Inferior parietal cortex (tissue), 1 donor: ENCODE measurements around the gene GRM4.

Source experiments
- DNase-seq: peaks from one replicate; pipeline ENCODE4 v3.0.0-alpha.2; 2016; ENCODE audit errors: extremely low spot score

Gene GRM4

DNA sequence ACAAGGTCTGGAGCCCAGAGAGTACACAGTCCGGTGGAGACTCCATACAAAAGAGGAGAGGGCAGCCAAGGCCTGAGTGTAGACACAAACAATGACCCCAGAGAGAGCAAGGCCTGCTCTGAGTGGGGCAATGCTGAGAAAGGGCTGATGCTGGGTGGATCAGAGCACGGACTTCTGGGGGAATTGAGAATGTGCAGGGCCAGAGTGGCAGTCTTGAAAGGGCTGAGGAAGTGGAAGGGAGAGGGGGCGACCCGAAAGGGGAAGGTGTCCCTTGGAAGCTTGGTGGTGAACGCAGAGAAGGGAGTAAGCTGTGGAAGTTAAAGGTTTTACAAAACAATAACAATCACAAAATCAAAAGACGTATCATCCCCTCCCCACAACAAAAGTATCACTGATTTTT, 12.0 kb upstream of the GRM4 start:
- no peak for DNase-seq

DNA sequence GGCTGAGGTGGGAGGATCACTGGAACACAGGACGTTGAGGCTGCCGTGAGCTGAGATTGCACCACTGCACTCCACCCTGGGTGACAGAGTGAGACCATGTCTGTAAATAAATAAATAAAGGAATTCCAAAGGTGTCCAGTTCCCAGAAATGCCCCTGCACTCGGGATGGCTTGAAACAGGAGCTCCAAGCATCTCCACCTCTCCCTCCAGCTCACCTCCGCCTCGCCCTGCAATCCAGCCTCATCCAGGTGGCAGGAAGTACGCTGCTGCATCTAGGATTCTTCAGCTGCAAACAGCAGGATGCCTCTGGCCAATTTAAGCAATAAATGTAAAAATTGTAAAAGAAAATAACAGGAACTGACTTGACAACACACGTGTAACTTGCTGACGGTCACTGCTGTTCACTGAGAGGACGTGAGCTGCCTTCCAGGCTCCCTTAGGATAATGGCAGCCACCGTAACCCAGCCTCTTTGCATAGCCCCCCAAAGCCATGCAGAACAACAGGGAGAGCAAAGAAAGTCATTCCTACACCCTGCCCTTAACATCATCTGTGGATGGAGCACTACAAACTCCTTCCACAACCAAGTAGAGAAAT, 11.4 kb upstream of the GRM4 start:
- DNase-seq: no peak

DNA sequence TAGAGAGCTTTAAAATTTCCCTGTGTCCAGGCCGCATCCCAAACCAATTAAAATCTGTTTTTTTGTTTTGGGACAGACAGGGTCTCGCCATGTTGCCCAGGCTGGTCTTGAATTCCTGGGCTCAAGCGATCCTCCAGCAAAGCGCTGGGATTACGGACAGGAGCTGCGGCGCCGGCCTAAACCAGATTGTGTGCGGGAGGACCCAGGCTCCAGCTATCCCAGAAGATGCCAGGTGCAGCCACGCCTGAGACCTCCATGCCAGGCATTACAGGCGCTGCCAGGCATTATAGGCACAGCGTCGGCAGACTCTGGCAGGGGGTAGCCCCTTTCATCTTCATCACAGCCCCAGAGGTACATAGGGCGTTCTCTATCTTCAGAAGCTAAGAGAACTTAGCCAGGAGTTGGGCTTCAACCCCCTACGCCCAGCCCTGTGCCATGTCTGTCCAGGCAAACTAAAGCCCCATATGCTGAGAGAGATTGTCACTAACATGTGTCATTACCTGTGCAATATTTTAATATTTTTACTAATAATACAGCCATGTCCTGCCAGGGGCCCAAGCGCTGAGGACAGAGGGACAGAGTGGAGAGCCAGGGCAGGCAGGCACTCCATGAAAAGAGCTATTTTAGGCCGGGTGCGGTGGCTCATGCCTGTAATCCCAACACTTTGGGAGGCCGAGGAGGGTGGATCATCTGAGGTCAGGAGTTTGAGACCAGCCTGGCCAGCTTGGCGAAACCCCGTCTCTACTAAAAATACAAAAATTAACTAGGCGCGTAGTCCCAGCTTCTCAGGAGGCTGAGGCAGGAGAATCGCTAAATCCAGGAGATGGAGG, 9.8 kb upstream of the GRM4 start:
- DNase-seq: no peak

DNA sequence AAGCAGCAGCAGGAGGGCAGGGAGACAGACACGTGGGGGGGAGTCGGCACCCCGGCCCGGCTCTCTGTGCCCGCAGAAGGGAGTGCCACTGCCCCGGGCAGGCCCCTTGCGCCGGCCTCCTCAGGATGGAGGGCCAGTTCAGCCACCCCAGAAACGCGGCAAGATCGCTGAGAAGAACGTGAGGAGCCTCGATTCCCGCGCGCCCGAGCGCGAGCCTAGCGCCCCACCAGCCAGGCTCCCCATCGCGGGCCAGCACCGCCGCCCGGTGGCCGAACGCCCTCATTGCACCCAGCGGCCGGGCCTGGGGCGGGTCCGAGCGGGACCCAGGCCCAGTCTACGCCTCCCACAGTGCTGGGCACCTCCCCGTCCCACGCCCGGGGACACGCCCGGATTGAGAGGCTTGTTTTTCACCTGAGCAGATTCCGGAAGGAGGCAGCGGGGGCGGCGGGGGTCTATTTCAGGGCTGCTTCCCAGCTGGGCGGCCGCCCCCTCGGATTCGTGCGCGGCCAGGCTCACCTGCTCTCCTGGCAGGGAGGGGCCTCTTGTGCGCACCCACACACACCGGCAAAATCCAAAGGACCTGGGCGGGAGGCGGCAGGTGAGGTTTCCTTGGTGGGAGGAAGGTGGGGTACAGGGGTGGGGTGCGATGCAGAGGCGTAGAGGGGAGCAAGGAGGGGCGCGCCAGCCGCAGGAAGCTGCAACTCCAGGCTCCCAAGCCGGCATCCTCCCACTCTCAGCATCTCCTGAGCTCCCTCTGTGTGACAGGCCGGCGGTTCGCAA, 9.0 kb upstream of the GRM4 start:
- peak; percentile 38 for DNase-seq

DNA sequence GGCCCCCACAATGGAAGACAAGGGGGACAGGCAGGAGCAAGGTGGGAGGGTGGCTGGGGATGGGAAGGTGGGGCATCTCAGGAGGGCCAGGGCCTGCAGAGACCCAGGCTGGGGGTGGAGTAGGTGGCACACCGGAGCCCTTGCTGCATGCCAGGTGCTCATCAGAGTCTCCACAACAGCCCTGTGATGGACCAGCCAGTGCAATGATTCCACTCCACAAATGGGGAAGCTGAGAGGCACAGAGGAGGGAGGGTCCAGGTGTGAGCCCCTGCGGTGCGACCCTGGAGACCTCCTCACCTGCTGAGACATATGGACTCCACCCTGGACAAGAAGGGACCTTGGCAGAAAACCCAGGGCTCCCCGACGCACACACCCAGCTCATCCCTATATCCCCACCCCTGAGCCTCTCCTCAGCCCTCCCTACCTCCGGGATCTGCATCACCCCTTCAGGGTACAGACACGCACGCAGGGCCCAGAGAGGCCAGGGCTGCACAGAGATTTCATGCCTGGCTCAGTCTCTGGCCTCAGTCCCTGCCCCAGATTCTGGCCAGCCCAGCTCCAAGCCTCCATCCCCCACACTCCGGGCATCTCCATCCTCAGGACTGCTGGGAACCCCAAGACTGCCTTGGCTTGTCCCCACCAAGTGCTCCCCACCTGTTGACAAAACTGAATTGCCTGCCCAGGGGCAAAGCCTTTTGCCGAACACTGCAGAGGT, 7.1 kb upstream of the GRM4 start:
- DNase-seq: no peak

DNA sequence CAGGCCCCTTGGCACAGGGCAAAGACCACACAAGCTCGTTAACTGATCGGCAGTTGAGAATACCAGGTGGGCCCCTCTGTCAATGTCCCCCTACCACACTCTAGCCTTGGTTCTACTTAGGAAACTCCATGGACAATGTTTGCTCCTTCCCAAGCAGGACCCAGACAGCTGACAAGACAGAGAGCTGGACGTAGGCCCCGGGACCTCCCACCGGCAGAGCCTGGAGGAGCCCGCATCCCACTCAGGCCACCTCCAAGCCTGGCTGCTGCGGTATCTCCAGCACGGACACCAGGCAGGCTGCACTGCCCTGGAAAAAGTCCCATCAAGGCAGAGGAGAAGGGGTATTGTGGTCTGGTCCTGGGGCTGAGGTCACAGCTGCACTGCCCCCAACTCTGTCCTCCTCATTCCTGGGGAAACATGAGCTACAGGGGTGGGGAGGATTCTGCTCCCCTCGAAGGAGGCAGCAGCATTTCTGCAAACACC, 6.2 kb upstream of the GRM4 start:
- no peak for DNase-seq

DNA sequence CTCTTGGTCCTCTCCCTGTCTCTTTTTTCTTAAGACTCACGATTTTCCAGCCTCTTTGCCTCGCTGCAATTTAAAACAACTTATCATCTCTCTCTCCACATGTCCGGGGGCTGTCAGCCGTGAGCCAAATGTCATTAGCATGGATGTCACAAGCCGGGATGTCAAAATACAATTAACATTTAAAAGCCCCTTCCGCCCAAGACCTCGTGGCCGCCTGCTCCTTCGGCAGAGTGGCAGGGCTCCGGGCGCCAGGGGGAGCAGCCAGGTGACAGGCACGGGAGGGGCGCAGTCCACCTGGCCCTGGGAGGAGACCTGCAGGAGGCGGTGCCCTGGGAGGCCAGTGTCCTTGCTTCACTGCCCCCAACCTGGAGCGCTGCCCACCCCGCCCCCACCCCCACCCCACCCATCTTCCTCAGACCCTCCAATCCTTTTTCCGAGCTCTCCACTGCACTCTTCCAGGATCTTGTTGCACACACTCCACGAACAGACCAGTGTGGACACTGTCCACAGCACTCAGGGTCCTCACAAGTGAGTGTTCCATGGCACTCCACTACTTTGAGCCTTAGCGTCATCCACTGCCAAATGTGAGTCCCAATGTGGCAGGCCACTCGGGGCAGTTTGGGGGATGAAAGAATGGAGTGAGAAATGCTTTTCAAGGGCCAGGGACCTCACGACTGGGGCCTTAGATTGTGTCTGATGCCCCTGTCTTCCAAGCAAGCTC, 5.6 kb upstream of the GRM4 start:
- no peak for DNase-seq

DNA sequence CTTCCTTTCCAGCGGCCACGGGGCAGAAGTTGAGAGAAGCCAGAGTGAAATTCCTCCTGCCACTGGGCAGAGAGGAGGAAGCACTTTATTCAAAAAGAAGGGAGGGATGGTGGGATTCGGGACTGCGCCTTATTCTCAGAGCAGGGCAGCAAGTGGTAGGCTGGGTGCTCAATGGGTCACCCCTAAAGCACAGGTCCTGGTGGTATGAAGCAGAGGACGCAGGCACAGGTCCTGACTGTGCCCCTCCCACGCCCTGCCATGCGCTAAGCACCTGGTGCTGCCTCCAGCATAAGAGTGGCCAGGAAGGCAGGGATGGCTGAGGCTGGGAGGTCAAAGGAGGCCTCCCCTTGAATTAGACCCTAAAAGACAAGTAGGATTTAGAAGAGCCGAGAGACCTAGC, 4.9 kb upstream of the GRM4 start:
- no peak for DNase-seq

DNA sequence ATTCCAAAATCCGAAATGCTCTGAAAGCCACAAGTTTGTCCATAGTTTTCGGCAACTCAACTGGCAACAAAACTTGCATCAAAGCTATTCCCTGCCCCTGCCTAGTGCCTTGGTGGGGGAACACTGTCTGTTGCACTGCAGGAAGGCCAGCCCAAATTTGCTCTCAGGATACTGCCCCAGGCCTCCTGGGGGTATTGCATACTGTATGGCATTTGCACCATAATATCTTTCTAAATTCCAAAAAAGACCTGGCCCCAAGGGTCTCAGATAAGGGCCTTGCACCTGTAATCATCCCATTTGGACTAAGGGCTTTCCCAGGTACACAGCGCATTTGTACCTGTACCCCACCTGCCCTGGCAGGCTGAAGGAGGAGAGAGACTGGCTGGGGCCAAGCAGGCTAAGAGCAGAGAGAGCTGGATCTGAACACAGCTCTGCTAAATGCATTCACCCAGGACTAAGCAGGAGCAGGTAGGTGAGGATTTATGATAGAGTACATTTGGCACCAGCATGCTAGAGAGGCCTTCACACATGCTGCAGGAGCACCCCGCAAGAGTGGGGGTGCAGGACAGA, 4.0 kb upstream of the GRM4 start:
- no peak for DNase-seq

DNA sequence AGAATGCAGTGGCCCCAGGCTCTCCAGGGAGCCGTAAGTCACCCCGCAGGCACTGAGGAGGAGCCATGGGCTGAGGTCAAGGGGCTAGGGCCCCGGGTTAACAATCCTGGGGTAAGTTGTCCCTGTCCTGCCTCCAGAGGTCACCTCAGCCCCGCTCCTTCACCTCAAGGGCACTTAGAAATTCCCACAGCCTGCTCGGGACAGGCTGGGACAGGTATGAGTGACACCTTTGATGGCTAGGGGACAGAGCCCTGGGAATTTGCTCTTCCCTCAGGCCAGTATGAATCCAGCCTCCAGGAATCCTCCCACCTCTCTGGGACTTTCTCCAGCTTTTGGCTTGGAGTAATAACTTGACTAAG, 3.5 kb upstream of the GRM4 start:
- no peak for DNase-seq

DNA sequence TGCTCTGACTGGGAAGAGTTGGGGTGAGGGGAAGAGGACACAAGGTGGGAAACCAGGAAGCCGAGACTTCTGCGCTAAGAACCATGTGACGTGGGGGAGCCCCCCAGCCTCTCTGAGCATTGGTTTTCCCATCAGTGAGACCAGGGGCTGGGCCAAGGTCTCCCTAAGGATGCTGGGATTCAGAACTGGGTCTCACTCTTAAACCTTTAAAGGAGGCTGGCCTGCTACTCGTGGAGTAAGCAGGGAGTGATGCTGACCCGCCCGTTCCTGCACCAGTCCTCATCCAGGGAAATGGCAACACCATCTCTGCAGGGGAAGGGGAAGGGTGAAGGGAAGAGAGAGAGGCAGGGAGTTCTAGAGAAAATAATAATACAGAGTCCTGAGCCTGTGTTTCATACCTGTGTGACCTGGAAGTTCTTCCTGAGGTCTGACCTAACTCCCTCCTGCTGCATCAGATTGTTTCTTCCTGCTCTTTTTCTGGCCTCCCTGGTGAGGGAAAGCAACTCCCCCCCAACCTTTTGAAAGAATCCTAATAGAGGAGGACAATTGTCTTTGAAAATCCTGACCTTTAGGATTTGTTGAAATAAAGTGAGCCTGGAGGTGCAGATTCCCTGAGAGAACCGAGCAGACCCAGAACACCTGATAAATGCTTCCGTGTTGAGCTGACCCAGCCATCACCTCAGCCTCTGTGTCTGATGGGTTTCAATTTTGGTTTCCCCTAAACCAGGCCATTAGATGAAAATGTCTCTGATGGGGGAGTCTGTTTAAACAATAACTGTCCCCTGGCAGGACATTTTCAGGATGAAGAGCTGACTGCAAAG, 3.0 kb upstream of the GRM4 start:
- no peak for DNase-seq

DNA sequence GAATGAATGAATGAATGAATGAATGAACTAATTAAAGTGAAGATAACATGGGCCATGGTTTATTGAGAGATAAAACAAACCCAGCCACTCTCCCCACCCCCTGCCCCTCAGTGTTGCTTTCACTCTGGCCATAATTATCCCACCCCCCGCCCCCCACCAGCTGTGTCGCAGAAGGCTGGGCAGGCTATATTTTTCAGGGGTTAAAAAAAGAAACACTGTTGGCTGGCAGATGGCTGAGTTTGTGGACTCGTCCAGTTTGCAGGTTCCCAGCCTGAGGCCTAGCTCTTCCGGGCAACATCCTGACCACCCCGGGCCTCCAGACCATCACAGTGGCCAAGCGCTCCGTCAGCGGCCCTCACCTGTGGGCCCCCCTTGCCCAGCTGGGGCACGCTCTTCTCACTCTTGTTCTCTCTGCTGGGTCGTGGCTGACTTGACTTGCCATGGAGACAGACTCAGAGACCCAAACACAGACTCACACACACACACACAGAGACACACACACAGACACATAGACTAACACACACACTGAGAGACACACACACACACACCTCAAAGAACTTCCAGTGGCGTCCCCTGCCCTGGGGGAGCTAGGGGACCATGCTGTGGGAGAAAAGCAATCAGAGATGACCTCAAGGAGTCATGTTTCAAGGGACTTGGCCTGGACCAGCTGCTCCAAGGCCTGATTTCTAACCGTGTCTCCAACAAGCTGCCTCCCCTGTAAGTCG, 2.2 kb upstream of the GRM4 start:
- no peak for DNase-seq

DNA sequence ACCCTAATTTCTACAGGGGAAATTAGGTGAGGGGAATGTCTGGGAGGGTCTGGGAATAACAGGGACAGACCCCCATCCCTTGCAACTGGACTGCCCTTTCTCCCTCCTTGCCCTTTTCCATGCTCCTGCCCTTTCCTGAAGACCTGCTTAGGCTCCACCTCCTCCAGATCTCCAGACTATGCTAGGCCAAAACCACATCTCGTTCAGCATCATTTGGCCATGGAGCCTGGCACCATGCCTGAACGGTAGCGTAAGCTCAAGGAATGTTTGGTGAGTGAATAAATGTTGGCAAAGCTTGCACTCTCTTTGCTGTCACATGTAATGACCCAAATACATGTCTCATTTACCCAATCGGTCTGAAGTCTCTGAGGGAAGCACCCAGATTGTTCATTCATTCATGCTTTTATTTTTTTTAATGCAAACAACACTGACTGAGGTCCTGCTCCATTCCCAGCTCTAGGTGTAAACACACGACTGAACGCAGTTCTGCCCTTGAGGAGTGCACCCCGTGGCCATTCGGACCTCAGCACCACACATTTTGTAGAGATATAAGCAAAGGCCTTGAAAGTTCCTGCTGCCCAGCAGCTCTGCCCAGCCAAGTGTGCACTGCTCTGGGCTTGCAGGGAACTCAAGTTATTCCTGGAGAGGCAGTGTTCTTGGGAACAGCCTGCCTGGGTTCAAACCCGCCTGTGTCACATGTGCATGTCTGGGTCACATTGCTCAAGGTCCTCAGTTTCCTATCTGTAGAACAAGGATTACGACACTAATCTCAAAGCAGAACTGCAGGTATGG, 1.1 kb upstream of the GRM4 start:
- DNase-seq: no peak

DNA sequence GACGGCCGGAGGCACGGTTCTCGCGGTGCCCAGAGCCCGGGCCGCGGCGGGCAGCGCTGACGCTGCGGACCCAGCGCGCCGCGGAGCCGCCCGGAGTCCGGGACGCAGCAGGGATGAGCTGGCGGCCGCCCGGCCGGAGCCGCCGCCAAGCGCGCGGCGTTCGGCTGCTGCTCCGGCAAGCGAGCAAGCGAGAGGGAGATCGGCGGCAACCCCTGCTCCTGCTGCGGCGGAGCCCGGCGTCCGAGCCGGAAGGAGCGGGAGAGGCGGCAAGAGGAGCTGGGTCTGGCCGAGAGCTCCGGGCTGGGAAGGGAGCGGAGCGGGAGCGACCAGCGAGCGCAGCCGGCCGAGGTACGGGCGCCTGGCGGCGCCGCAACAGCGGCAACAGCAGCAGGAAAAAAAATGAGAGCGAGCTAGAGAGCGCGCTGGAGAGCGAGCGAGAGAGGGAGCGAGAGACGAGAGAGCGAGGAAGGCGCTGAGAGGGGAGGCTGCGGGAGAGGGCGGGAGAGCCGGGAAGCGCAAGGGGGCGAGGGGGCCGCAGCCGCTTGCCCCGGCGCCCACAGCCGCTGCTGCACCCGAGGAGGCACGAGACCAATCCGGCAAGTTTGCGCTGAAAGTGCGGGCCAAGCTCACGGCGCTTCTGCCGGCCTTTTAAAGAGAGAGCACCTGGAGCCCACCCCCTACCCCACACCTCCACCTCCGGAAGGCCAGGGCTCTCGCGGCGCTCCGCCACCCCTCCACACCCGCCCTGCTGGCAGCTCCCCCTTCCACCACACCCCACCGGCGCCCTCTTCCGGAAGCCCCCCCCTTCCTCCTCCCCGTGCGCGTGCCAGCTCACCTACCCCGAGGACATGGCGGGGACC, 496 bp downstream of the GRM4 start:
- peak; percentile 33 for DNase-seq

DNA sequence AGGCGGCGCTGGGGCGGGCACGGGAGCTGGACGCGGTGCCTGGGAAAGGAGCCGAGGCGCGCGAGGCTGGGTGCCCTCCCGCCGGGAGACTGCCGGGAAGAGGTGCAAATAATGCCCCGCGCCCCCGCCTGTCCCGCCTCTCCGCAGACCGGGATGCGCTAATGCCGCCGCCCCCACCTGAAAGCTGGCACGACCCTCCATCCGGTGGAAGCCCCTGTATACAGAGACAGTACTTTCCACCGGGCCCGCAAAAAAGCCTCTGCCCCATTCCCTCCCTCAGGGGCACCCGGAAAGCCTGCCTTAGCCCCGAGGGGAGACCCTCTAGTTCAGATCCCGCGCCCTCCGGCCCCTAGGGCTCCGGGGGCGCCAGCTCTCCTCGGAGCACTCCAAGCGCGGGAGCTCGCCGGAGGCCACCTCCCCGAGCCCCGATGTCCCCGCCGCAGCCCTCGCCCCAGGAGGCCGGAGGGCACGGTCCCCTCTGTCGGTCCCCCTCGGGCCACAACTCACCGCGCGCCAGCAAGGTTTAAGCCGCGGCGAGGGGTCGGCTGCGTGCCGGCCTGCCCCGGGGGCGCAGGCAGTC, 1.2 kb downstream of the GRM4 start:
- DNase-seq: no peak

DNA sequence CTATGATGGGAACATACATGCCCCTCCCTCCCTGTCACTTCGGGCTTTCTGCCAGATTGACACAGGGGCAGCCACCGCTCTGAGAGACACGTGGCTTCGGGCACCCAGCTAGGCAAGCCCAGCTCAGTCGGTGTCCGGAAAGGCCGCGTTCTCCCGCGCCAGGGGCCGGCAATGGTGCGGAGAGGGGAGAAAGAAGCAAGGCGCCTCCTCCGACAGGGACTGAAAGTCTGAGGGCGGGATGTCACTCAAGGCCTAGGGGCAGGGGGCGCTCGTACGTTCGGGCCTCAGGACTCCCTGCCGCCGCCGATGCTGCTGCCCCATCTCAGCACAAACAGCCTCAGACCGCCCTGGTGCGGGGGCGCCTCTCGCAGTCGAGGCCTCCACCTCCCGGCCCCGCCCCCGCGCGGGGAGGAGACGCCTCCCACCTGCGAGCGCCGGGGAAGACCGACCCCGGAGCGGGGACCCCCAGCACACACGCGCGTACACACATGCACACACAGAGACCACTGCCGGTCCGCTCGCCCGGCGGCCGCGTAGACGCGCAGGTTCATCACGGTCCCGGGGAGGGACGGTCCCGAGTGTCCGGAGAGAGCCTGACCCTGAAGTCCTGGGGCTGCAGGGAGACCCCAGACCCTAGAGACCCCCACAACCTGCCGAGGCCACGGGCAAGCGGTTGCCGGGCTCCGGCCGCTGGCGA, 1.9 kb downstream of the GRM4 start:
- DNase-seq: no peak
